VCaP (cell line): ENCODE results near the gene DIMT1.

Source experiments
- H3K27ac ChIP-seq: fragments of 450-650 bp; 2 replicates; pipeline ENCODE4 v1.5.1; 2017
- CTCF ChIP-seq: fragments of 450-650 bp; conservative IDR thresholded peaks from 2 replicates; pipeline ENCODE4 v1.5.1; 2017; ENCODE audit warnings: mild to moderate bottlenecking, moderate library complexity

The DIMT1 gene

GRCh38 chr5:62343428-62343827 is 60.3 kb downstream of the DIMT1 start:
- no peak for TF ChIP-seq CTCF
- no peak overlapping the region for H3K27ac ChIP-seq

GRCh38 chr5:62342476-62342837 is 61.2 kb downstream of the DIMT1 start:
- H3K27ac ChIP-seq: no peak overlapping the region
- no peak for TF ChIP-seq CTCF

GRCh38 chr5:62341783-62342475 is 61.8 kb downstream of the DIMT1 start:
- no peak for TF ChIP-seq CTCF
- no peak overlapping the region for H3K27ac ChIP-seq

GRCh38 chr5:62340979-62341378 is 62.7 kb downstream of the DIMT1 start:
- TF ChIP-seq CTCF: no peak
- H3K27ac ChIP-seq: no peak overlapping the region

GRCh38 chr5:62340392-62340791 is 63.3 kb downstream of the DIMT1 start:
- peak; percentile 62 for TF ChIP-seq CTCF

More at GRCh38 chr5:62340392-62340791, 63.3 kb downstream of the DIMT1 start:
- no peak overlapping the region for H3K27ac ChIP-seq
